Liver (tissue), 9 donors: Measurements from ENCODE around the gene TNFSF8. TPM values are rescaled to one million over a fixed set of nuclear protein-coding genes. Genes with fewer than 3 reads are reported as not detected.

ENCODE experiments used
- DNase-seq: peaks from one replicate; pipeline ENCODE4 v3.0.0-alpha.2; 2017; ENCODE audit warnings: low spot score
- H3K27ac ChIP-seq, 2 donors: one replicate each; pipeline ENCODE4 v1.7.0; 2013; ENCODE audit warnings: inconsistent platforms in 2 of 2, low read length in 2 of 2, control low read depth in 1 of 2, low read depth in 1 of 2, mild to moderate bottlenecking in 1 of 2
- H3K27me3 ChIP-seq, 4 donors: one replicate each; pipeline versions ENCODE4 v1.6.1 to v1.7.0; 2013; ENCODE audit warnings: low read length in 3 of 4, inconsistent platforms in 1 of 4, mild to moderate bottlenecking in 1 of 4, moderate library complexity in 1 of 4; ENCODE audit not compliant: control insufficient read depth in 4 of 4, insufficient read depth in 4 of 4
- H3K36me3 ChIP-seq, 4 donors: one replicate each; pipeline versions ENCODE4 v1.6.1 to v1.7.0; 2013; ENCODE audit warnings: low read length in 3 of 4, mild to moderate bottlenecking in 3 of 4, low read depth in 1 of 4, moderate library complexity in 1 of 4; ENCODE audit not compliant: control insufficient read depth in 4 of 4, insufficient read depth in 3 of 4
- H3K4me1 ChIP-seq, 4 donors: one replicate each; pipeline versions ENCODE4 v1.6.1 to v1.7.0; 2013; ENCODE audit warnings: low read length in 3 of 4, mild to moderate bottlenecking in 3 of 4, moderate library complexity in 1 of 4; ENCODE audit not compliant: control insufficient read depth in 4 of 4, insufficient read depth in 4 of 4
- H3K4me3 ChIP-seq, 3 donors: one replicate each; pipeline versions ENCODE4 v1.6.1 to v1.7.0; 2013; ENCODE audit warnings: low read length in 3 of 3, control low read depth in 1 of 3, low read depth in 1 of 3, mild to moderate bottlenecking in 1 of 3
- H3K9ac ChIP-seq, 2 donors: one replicate each; pipeline ENCODE4 v1.7.0; 2013; ENCODE audit warnings: low read length in 2 of 2, mild to moderate bottlenecking in 2 of 2, moderate library complexity in 2 of 2, control low read depth in 1 of 2, low read depth in 1 of 2
- H3K9me3 ChIP-seq, 4 donors: one replicate each; pipeline versions ENCODE4 v1.6.1 to v1.7.0; 2013; ENCODE audit warnings: low read length in 3 of 4; ENCODE audit not compliant: control insufficient read depth in 4 of 4
- ATF3 ChIP-seq: IDR thresholded peaks from 2 replicates; pipeline ENCODE4 v1.6.1; 2016; ENCODE audit warnings: antibody characterized with exemption
- CTCF ChIP-seq: fragments of 150-350 bp; IDR thresholded peaks from 2 replicates; pipeline ENCODE4 v1.5.1; 2017; ENCODE audit warnings: improper control_type of control experiment, low read depth, low read length; ENCODE audit not compliant: missing input control
- EGR1 ChIP-seq, 2 donors: IDR thresholded peaks; 2 replicates each; pipeline ENCODE4 v1.6.1; 2016 to 2018; ENCODE audit warnings: antibody characterized with exemption in 2 of 2, low read depth in 2 of 2
- FOXA1 ChIP-seq: IDR thresholded peaks from 2 replicates; pipeline ENCODE4 v1.6.1; 2016; ENCODE audit warnings: antibody characterized with exemption
- FOXA2 ChIP-seq: IDR thresholded peaks from 2 replicates; pipeline ENCODE4 v1.6.1; 2016; ENCODE audit warnings: antibody characterized with exemption
- GABPA ChIP-seq, 2 donors: IDR thresholded peaks in 1 of 2; conservative IDR thresholded peaks in 1 of 2; 2 replicates each; pipeline ENCODE4 v1.6.1; 2016; ENCODE audit warnings: antibody characterized with exemption in 2 of 2, mild to moderate bottlenecking in 1 of 2, moderate library complexity in 1 of 2
- HNF4A ChIP-seq, 2 donors: conservative IDR thresholded peaks; 2 replicates each; pipeline ENCODE4 v1.6.1; 2016; ENCODE audit warnings: antibody characterized with exemption in 2 of 2, mild to moderate bottlenecking in 2 of 2
- HNF4G ChIP-seq: IDR thresholded peaks from 2 replicates; pipeline ENCODE4 v1.6.1; 2016; ENCODE audit warnings: antibody characterized with exemption
- JUND ChIP-seq, 2 donors: IDR thresholded peaks; 2 replicates each; pipeline ENCODE4 v1.6.1; 2016; ENCODE audit warnings: antibody characterized with exemption in 2 of 2
- MAX ChIP-seq: IDR thresholded peaks from 2 replicates; pipeline ENCODE4 v1.6.1; 2016; ENCODE audit warnings: antibody characterized with exemption
- NR2F2 ChIP-seq: IDR thresholded peaks from 2 replicates; pipeline ENCODE4 v1.6.1; 2016; ENCODE audit warnings: antibody characterized with exemption
- RAD21 ChIP-seq, 2 donors: IDR thresholded peaks; 2 replicates each; pipeline ENCODE4 v1.6.1; 2016; ENCODE audit warnings: antibody characterized with exemption in 2 of 2, mild to moderate bottlenecking in 2 of 2
- REST ChIP-seq: IDR thresholded peaks from 2 replicates; pipeline ENCODE4 v1.6.1; 2016; ENCODE audit warnings: antibody characterized with exemption, mild to moderate bottlenecking
- RXRA ChIP-seq, 2 donors: IDR thresholded peaks; 2 replicates each; pipeline ENCODE4 v1.6.1; 2017 to 2018; ENCODE audit warnings: antibody characterized with exemption in 2 of 2, mild to moderate bottlenecking in 1 of 2
- SP1 ChIP-seq: IDR thresholded peaks from 2 replicates; pipeline ENCODE4 v1.6.1; 2018; ENCODE audit warnings: antibody characterized with exemption, mild to moderate bottlenecking
- TAF1 ChIP-seq: conservative IDR thresholded peaks from 2 replicates; pipeline ENCODE4 v1.6.1; 2016; ENCODE audit warnings: antibody characterized with exemption, mild to moderate bottlenecking
- YY1 ChIP-seq: IDR thresholded peaks from 2 replicates; pipeline ENCODE4 v1.6.1; 2016; ENCODE audit warnings: antibody characterized with exemption, mild to moderate bottlenecking
- ZBTB33 ChIP-seq: IDR thresholded peaks from 2 replicates; pipeline ENCODE4 v1.6.1; 2016; ENCODE audit warnings: antibody characterized with exemption
- WGBS: extraction: QIAGEN DNeasy Blood & Tissue Kit; methylation state at CpG from one replicate; pipeline ENCODE4 v1.1.7; 2013; 5-methylcytosine and 5-hydroxymethylcytosine counted together
- polyA plus RNA-seq, 2 donors: library from polyadenylated mRNA; stranded (reverse) in 1 of 2; unstranded in 1 of 2; fragments of 200-250 nt in 1 of 2; fragments of >200 nt in 1 of 2; fragmentation: Nextera tagmentation in 1 of 2; extraction: Ambion mirVana in 1 of 2; gene quantifications; one replicate each; pipeline versions ENCODE4 v1.2.1 to v1.2.3, GENCODE V29; 2013 to 2015
- total RNA-seq, 2 donors: library from RNA; depleted of rRNA; stranded (reverse); fragments of >200 nt; gene quantifications; one replicate each; pipeline ENCODE4 v1.2.3, GENCODE V29; 2014
- donor health status: healthy.
- donor health status: healthy.
- donor health status: healthy.
- donor health status: healthy.
- donor health status: healthy.

The TNFSF8 gene
- 1 to 10 TPM in 1 of 2 donors, under 1 TPM in 1; 0.28 to 1.4 TPM for total RNA-seq
- polyA plus RNA-seq: under 1 TPM; 0.48 to 0.53 TPM

- Histone ChIP-seq H3K4me1 (no peaks in the 10 kb centered on the region), H3K9ac (no peak within 1 kb of the TSS), H3K27me3 (no peaks in the 10 kb centered on the region), H3K27ac (peak within 1 kb of the TSS; percentile 36 to 63), H3K9me3 (no peaks in the 10 kb centered on the region), H3K36me3 (no peaks in the 10 kb centered on the region), H3K4me3 (peak within 1 kb of the TSS in 2 of 3 donors; percentile 7 to 22)
- TF ChIP-seq EGR1 (IDR thresholded peaks at IDR 0.05; ENCODE audit: low read depth in 2 of 2) (no peak), FOXA1 (no peak), NR2F2 (no peak), ATF3 (no peak), GABPA (IDR thresholded peaks at IDR 0.05 in 1 of 2, conservative IDR thresholded peaks at IDR 0.05 in 1 of 2) (no peak), CTCF (no peak), RAD21 (IDR thresholded peaks at IDR 0.05) (no peak), FOXA2 (no peak), REST (no peak), YY1 (no peak), HNF4A (conservative IDR thresholded peaks at IDR 0.05) (no peak), JUND (IDR thresholded peaks at IDR 0.05) (no peak), TAF1 (no peak), MAX (no peak), HNF4G (no peak), SP1 (no peak), RXRA (IDR thresholded peaks at IDR 0.05) (no peak), ZBTB33 (no peak)
- WGBS: 81% methylated on average over 24 of the region's 24 CpGs
- no peak for DNase-seq
These were observed at the start of gene TNFSF8 for GRCh38 chr9:114930056-114930812. Gene TNFSF8 (minus strand): TSS chr9:114930591. CDS start chr9:114930303, 288 bp downstream.
